GM21723 (cell line): ENCODE results near the gene GJC3.
"Not testable (repeated sequence)": the region's sequence is repeated elsewhere in the genome, so short reads cannot be mapped to it uniquely, and the experiment has no call there.

Source experiments
- ATAC-seq: cut with Tn5 transposase; IDR thresholded peaks from one replicate; pipeline ENCODE4 v1.9.1; 2021; ENCODE audit warnings: mild to moderate bottlenecking, moderate library complexity; ENCODE audit not compliant: unreplicated experiment

Gene GJC3

GRCh38 chr7:99930376-99930775, 956 bp upstream of the GJC3 start:
- no peak for ATAC-seq

GRCh38 chr7:99929730-99930053, 272 bp upstream of the GJC3 start:
- ATAC-seq = no peak

GRCh38 chr7:99928188-99928587, 1.2 kb downstream of the GJC3 start:
- no peak for ATAC-seq

- no peak for ATAC-seq
Observed at GRCh38 chr7:99927536-99927935, 1.9 kb downstream of the GJC3 start.

- ATAC-seq = no peak
Observed at GRCh38 chr7:99926321-99926720, 3.1 kb downstream of the GJC3 start.

GRCh38 chr7:99923200-99923599, 6.2 kb downstream of the GJC3 start:
- no peak for ATAC-seq

- no peak for ATAC-seq
Observed at GRCh38 chr7:99920149-99920548, 9.3 kb downstream of the GJC3 start.

- no peak for ATAC-seq
Observed at GRCh38 chr7:99919814-99920112, 9.7 kb downstream of the GJC3 start.

GRCh38 chr7:99918959-99919813, 10.2 kb downstream of the GJC3 start, which contains the start of gene TRIM4:
Gene TRIM4, minus strand, starts transcription at chr7:99919530. Its CDS starts 129 bp downstream, at chr7:99919401.
- peak; percentile 96 for ATAC-seq

- no peak for ATAC-seq
Observed at GRCh38 chr7:99910976-99911375, 18.4 kb downstream of the GJC3 start.

GRCh38 chr7:99901581-99901980, 27.8 kb downstream of the GJC3 start:
- no peak for ATAC-seq

- ATAC-seq = no peak
Observed at GRCh38 chr7:99899830-99900519, 29.4 kb downstream of the GJC3 start.

- no peak for ATAC-seq
Observed at GRCh38 chr7:99898836-99899235, 30.6 kb downstream of the GJC3 start.

- ATAC-seq = no peak
Observed at GRCh38 chr7:99898023-99898357, 31.4 kb downstream of the GJC3 start.

GRCh38 chr7:99897322-99898022, 31.9 kb downstream of the GJC3 start:
- no peak for ATAC-seq

GRCh38 chr7:99894738-99895137, 34.7 kb downstream of the GJC3 start:
- no peak for ATAC-seq

GRCh38 chr7:99893280-99893679, 36.1 kb downstream of the GJC3 start:
- ATAC-seq = no peak

- ATAC-seq = not testable (repeated sequence)
Observed at GRCh38 chr7:99890348-99890747, 39.1 kb downstream of the GJC3 start.

GRCh38 chr7:99888366-99888765, 41.1 kb downstream of the GJC3 start:
- ATAC-seq = not testable (repeated sequence)

- no peak for ATAC-seq
Observed at GRCh38 chr7:99881370-99881769, 48.0 kb downstream of the GJC3 start.

- no peak for ATAC-seq
Observed at GRCh38 chr7:99876933-99877332, 52.5 kb downstream of the GJC3 start, which contains the start of gene OR2AE1. Gene OR2AE1, minus strand, starts transcription at chr7:99877033. Its CDS starts 0 bp downstream, at chr7:99877033.

GRCh38 chr7:99876491-99876890, 52.9 kb downstream of the GJC3 start:
- no peak for ATAC-seq
